HCT116 (cell line): ENCODE results near the gene ATF1.

ENCODE experiments used
- ELF1 ChIP-seq: IDR thresholded peaks from 2 replicates; pipeline ENCODE4 v1.6.1; 2012; ENCODE audit warnings: low read depth, borderline replicate concordance
- MAX ChIP-seq: IDR thresholded peaks from 2 replicates; pipeline ENCODE4 v1.6.1; 2012
- POLR2A ChIP-seq: IDR thresholded peaks from 2 replicates; pipeline ENCODE4 v1.7.0; 2011; ENCODE audit warnings: borderline replicate concordance; ENCODE audit not compliant: insufficient read depth, insufficient read length; ENCODE audit errors: extremely low read depth
- TCF7L2 ChIP-seq: IDR thresholded peaks from 2 replicates; pipeline ENCODE4 v1.7.0; 2011; ENCODE audit warnings: borderline replicate concordance, inconsistent platforms; ENCODE audit not compliant: insufficient read depth, insufficient read length; ENCODE audit errors: extremely low read depth
- ZFX ChIP-seq: fragments of 450-650 bp; IDR thresholded peaks from 2 replicates; pipeline ENCODE4 v1.6.1; 2017
- TF ChIP-seq, protein P1 (sequence below), 3 experiments: fragments of 200-600 bp in 1 of 3; sonication (generic) in 1 of 3; IDR thresholded peaks in 2 of 3; conservative IDR thresholded peaks in 1 of 3; 2 replicates each; pipeline ENCODE4 v1.5.1; 2012 to 2017; ENCODE audit warnings: low read depth in 2 of 3, low read length in 2 of 3, antibody characterized with exemption in 1 of 3, borderline replicate concordance in 1 of 3, control low read depth in 1 of 3, mild to moderate bottlenecking in 1 of 3, mixed read lengths in 1 of 3, mixed run types in 1 of 3, moderate library complexity in 1 of 3; ENCODE audit not compliant: insufficient read depth in 1 of 3

- TF ChIP-seq, protein P1, sequence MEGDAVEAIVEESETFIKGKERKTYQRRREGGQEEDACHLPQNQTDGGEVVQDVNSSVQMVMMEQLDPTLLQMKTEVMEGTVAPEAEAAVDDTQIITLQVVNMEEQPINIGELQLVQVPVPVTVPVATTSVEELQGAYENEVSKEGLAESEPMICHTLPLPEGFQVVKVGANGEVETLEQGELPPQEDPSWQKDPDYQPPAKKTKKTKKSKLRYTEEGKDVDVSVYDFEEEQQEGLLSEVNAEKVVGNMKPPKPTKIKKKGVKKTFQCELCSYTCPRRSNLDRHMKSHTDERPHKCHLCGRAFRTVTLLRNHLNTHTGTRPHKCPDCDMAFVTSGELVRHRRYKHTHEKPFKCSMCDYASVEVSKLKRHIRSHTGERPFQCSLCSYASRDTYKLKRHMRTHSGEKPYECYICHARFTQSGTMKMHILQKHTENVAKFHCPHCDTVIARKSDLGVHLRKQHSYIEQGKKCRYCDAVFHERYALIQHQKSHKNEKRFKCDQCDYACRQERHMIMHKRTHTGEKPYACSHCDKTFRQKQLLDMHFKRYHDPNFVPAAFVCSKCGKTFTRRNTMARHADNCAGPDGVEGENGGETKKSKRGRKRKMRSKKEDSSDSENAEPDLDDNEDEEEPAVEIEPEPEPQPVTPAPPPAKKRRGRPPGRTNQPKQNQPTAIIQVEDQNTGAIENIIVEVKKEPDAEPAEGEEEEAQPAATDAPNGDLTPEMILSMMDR (IDR thresholded peaks at IDR 0.05 in 2 of 3, conservative IDR thresholded peaks at IDR 0.05 in 1 of 3; ENCODE audit: borderline replicate concordance in 1 of 3, insufficient read depth in 1 of 3, low read depth in 2 of 3, low read length in 2 of 3), result no peak
- TF ChIP-seq POLR2A (no peak), MAX (no peak), ZFX (no peak), ELF1 (no peak), TCF7L2 (no peak)
Observed at GRCh38 chr12:50725011-50725942, 38.6 kb upstream of the ATF1 start.
